ENCODE data around the gene FMN1.

The FMN1 gene

GRCh38 chr15:33026614-33027013 lies 167.9 kb downstream of the FMN1 start:
- Histone ChIP-seq H3K27me3 (ENCODE audit: insufficient read depth, low read depth, severe bottlenecking) (no peaks in the 10 kb centered on the region), H3K9me3 (ENCODE audit: severe bottlenecking) (no peaks in the 10 kb centered on the region), H3K36me3 (no peaks in the 10 kb centered on the region), H3K4me3 (ENCODE audit: low read depth, low read length) (no peak overlapping the region), H3K27ac (no peak overlapping the region)
- TF ChIP-seq CTCF (IDR thresholded peaks at IDR 0.05; ENCODE audit: low read depth, low read length), result no peak
- no peak for DNase-seq

DNA sequence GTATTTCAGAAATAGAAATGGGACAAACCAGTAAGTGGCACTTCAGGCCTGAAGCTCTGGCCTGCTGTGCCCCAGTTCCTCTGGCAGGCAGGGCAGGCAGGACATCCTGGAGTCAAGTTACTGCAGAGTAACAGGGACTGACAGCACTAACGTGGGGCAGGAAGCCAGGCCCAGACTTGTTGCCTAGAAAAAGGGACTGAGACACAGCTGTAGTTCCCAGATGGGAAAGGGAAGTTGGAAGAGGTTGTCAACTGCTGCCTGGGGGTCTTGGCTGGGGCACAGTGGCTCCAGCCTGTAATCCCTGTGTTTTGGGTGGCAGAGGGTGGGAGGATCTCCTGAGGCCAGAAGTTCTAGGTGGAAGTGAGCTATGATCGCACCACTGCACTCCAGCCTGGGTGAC lies 171.9 kb downstream of the FMN1 start:
- H3K4me3 ChIP-seq (ENCODE audit: low read depth, low read length), result no peak overlapping the region
- no peak for DNase-seq
- H3K27me3 ChIP-seq (ENCODE audit: insufficient read depth, low read depth, severe bottlenecking), result no peaks in the 10 kb centered on the region
- no peaks in the 10 kb centered on the region for H3K9me3 ChIP-seq (ENCODE audit: severe bottlenecking)
- no peak overlapping the region for H3K27ac ChIP-seq
- no peak for TF ChIP-seq CTCF (IDR thresholded peaks at IDR 0.05; ENCODE audit: low read depth, low read length)
- no peaks in the 10 kb centered on the region for H3K36me3 ChIP-seq

GRCh38 chr15:33021806-33022389 lies 172.6 kb downstream of the FMN1 start:
- H3K9me3 ChIP-seq (ENCODE audit: severe bottlenecking), result no peaks in the 10 kb centered on the region
- H3K4me3 ChIP-seq (ENCODE audit: low read depth, low read length), result no peak overlapping the region
- no peaks in the 10 kb centered on the region for H3K27me3 ChIP-seq (ENCODE audit: insufficient read depth, low read depth, severe bottlenecking)
- DNase-seq, result peak; percentile 19
- H3K36me3 ChIP-seq, result no peaks in the 10 kb centered on the region
- peak; percentile 42; the same call in 1 of the 2 replicates for TF ChIP-seq CTCF (IDR thresholded peaks at IDR 0.05; ENCODE audit: low read depth, low read length)
- H3K27ac ChIP-seq, result no peak overlapping the region

GRCh38 chr15:33019354-33019981 lies 175.0 kb downstream of the FMN1 start:
- Histone ChIP-seq H3K9me3 (ENCODE audit: severe bottlenecking) (no peaks in the 10 kb centered on the region), H3K27me3 (ENCODE audit: insufficient read depth, low read depth, severe bottlenecking) (no peaks in the 10 kb centered on the region), H3K4me3 (ENCODE audit: low read depth, low read length) (no peak overlapping the region), H3K36me3 (no peaks in the 10 kb centered on the region), H3K27ac (no peak overlapping the region)
- no peak for DNase-seq
- no peak for TF ChIP-seq CTCF (IDR thresholded peaks at IDR 0.05; ENCODE audit: low read depth, low read length)

GRCh38 chr15:33016405-33017024 lies 178.0 kb downstream of the FMN1 start:
- no peak for DNase-seq
- Histone ChIP-seq H3K36me3 (no peaks in the 10 kb centered on the region), H3K4me3 (ENCODE audit: low read depth, low read length) (no peak overlapping the region), H3K27ac (no peak overlapping the region), H3K9me3 (ENCODE audit: severe bottlenecking) (no peaks in the 10 kb centered on the region), H3K27me3 (ENCODE audit: insufficient read depth, low read depth, severe bottlenecking) (no peaks in the 10 kb centered on the region)
- no peak for TF ChIP-seq CTCF (IDR thresholded peaks at IDR 0.05; ENCODE audit: low read depth, low read length)

Measured in WERI-Rb-1 (cell line).